ENCODE measurements around the gene SMCO3.
"Not testable (repeated sequence)": the region's sequence is repeated elsewhere in the genome, so short reads cannot be mapped to it uniquely, and the experiment has no call there.

SMCO3 gene

DNA sequence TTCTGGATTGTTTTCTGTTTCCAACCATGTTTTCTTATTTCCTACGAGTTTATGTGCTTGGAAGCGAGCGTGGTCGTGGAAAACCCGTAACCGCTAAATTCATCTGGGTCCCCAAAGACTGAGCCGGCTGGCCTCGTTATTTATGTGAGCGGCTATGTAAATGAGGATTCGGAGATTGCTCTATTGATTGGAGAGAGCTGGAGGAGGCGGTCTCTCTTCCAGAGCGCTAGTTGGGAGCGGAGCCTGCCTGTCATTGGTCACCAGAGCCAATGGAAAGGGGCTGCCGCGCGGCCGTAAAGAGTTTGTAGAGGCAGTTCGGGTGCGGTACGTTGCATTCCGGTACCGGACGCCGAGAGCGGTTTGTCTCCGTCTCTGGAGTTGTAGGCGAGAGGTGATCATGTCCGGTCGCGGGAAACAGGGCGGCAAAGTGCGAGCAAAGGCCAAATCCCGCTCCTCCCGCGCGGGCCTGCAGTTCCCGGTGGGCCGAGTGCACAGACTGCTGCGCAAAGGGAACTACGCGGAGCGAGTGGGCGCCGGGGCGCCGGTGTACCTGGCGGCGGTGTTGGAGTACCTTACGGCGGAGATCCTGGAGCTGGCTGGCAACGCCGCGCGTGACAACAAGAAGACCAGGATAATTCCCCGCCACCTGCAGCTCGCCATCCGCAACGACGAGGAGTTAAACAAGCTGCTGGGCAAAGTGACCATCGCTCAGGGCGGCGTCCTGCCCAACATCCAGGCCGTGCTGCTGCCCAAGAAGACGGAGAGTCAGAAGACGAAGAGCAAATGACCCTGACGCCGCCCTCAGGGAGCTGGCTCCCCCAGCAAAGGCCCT, 39.7 kb downstream of the SMCO3 start:
- peak; percentile 67 for DNase-seq (ENCODE audit: low read depth)

DNA sequence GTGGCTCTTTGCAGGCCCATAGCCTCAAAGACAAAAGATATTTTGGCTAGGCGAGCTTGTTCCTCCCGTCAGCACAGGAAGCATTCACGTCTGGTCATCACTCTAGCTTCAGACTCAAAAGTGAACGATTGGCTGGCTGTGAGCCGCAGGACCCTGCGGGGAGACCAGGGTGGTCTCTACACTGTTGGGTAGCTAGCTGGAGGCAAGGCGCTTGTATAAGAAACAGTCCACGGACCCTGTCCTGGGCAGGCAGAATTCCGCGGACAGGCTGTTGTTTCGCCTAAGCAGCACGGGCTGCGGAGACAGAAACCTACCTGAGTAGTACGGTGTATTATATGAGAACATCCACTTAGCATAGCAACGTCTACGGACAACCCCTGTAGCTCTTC, 40.3 kb downstream of the SMCO3 start:
- DNase-seq (ENCODE audit: low read depth): no peak

DNA sequence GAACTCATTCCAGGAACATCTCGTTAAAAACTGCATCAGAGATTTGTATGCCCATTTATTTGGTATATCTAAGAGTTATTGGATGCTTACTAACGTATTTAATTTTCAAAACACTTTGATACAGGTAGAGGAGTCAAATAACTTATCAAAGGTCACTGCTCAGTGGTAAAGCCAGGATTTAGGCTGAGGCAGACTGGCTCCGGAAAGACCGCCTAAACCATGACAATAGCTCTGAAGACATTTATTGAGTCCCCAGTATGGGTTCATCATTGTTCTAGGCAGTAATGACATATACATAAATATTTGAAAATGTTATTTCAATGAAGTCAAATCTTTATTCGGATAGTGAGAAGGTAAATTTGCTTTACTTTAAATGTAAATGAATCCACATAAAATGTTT, 41.0 kb downstream of the SMCO3 start:
- DNase-seq (ENCODE audit: low read depth): no peak

GRCh38 chr12:14771651-14772137, 42.3 kb downstream of the SMCO3 start:
- peak; percentile 21 for DNase-seq (ENCODE audit: low read depth)

DNA sequence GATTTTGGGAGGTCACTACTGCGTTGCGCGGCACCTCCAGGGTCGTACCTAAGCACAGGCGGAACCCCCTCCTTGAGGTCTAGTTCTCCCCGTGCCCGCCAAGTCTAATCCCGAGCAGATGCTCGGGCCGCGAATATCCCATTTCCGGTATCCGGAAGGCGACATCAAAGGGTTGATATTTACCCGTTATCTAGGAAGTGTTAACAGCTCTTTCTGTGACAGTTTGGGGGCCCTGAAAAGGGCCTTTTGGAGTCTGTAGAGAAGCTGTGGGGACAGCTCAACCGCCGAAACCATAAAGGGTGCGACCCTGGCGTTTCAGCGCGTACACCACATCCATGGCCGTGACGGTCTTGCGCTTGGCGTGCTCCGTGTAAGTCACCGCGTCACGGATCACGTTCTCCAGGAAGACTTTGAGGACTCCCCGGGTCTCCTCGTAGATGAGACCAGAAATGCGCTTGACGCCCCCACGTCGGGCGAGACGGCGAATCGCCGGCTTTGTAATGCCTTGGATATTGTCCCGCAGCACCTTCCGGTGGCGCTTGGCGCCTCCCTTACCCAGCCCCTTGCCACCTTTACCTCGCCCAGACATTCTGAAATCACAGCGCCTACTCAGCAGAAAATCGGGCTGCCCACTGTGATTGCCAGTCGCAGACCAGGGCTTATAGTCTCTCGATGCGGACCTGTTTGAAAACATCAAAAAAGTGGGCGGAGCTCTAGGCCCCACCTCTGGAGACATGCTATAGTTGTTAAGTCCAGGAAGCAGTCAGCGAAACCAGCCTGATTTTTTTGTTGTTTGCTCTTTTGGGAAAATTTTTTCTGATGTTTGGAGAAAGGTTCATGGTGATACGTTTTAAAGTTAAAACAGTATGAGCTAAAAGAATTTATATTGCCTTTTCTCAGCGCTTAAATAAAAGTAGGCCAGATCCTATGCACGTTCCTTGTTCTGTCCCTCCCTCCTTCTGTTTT, 43.2 kb downstream of the SMCO3 start:
- DNase-seq (ENCODE audit: low read depth): peak; percentile 80

DNA sequence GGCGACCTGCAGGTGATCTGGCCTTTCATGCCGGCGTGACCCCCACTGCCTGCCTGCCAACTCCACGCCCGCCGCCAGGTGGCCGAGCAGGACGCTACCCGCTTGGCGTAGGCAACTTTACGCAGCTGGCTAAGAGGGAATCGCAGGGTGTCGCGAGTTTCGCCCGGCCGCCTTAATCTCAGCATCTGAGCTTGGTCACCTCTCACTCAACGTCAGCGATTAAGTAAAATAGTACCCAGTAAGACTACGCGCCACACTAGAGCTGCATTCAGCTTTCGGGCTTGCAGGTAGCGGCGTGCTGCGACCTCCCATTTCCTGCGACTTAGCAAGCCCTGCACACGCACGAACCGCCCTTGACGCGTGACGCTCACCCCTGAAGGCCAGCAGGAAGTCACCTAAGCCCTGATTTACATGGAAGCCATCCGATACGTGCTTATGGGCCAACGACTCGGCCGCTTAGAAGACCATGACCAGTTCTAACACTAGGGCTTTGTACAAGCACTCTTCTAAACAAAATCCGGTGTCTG, 44.0 kb downstream of the SMCO3 start:
- DNase-seq (ENCODE audit: low read depth): peak; percentile 80

- DNase-seq (ENCODE audit: low read depth): no peak
Measured at GRCh38 chr12:14769466-14769968, 44.5 kb downstream of the SMCO3 start.

DNA sequence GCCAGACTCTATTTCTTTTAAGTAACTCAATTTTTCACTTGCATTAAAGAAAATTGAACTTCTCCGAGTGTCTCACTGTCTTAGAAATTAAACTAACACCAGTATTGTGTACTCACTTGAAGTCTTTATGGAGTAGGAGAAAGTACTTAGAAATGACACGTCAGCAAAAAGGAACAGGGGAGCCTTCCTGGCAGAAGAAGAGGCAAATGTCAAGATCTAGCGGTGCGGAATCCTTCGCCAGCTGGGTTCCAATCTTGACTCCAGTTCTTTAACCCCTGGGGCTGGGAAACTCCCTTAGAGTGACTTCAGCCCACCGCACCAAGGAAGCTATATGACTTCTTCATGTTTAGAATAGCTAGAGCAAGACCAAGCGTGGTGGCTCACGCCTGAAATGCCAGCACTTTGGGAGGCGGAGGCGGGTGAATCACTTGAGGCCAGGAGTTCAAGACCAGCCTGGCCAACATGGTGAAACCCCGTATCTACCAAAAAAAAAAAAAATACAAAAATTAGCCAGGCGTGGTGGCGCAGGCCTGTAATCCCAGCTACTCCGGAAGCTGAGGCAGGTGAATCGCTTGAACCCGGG, 45.1 kb downstream of the SMCO3 start:
- peak; percentile 15 for DNase-seq (ENCODE audit: low read depth)

GRCh38 chr12:14767617-14768016, 46.4 kb downstream of the SMCO3 start:
- DNase-seq (ENCODE audit: low read depth): no peak

- DNase-seq (ENCODE audit: low read depth): no peak
Measured at GRCh38 chr12:14766649-14767215, 47.2 kb downstream of the SMCO3 start.

GRCh38 chr12:14766020-14766419, 48.0 kb downstream of the SMCO3 start:
- not testable (repeated sequence) for DNase-seq (ENCODE audit: low read depth)

GRCh38 chr12:14765398-14765797, 48.6 kb downstream of the SMCO3 start:
- no peak for DNase-seq (ENCODE audit: low read depth)

DNA sequence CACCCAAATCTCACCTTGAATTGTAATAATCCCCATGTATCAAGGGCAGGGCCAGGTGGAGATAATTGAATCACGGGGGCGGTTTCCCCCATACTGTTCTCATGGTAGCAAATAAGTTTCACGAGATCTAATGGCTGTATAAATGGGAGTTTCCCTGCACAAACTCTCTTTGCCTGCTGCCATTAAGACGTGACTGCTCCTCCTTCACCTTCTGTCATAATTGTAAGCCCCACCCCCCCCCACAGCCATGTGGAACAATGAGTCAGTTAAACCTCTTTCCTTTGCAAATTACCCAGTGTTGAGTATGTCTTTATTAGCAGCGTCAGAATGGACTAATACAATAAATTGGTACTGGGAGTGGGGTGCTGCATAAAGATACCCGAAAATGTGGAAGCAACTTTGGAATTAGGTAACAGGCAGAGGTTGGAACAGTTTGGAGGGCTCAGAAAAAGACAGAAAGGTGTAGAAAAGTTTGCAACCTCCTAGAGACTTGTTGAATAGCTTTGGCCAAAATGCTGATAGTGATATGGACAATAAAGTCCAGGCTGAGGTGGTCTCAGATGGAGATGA, 54.2 kb downstream of the SMCO3 start:
- DNase-seq (ENCODE audit: low read depth): not testable (repeated sequence)

DNA sequence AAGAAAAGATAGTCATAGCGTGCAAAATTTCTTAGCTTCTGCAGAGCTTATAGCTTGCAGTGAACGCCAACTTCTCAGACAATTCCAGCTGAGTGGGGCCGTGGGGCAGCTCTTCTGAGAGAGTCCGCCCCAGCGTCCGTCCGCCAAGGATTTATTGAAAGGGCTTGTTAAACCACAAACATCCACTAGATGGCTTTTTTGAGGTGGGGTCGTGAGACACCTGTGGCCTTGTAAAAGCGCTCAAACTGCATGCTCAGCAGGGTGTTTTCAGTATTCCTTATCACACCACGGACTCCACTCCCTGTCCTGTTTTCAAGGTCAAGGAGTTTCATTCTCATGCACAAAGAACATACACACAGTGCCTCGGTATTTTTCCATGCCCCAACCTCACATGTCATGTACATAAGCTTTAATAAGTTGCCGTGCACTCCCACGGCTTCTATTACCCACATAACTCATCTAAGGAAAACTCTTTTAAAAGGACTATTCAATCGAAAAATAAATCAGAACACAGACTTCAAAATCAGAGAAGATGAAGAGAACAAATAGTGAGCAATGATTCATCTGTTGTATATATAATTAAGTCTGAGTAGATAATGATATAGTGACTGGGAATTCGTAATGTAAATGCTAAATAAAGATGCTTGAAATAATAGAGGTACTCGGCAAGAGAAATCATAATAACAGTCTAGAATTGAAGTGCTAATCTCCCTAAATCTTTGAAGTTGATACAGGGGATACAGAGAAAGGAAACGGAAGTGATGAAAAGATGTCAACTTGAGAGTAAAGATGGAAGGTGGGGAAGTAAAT, 57.4 kb downstream of the SMCO3 start:
- DNase-seq (ENCODE audit: low read depth): no peak
